GM21576 (cell line): ENCODE measurements around the gene OR6M1.

Experiments used
- ATAC-seq: cut with Tn5 transposase; IDR thresholded peaks from one replicate; pipeline ENCODE4 v1.9.1; 2021; ENCODE audit warnings: mild to moderate bottlenecking, moderate library complexity; ENCODE audit not compliant: unreplicated experiment

Gene OR6M1

GRCh38 chr11:123806249-123806648 is at the start of gene OR6M1:
TSS of gene OR6M1 (minus strand) at chr11:123806349. CDS start at chr11:123806349, 0 bp downstream.
- no peak for ATAC-seq

GRCh38 chr11:123853038-123853437 is 46.9 kb upstream of the OR6M1 start:
- ATAC-seq, result no peak

- no peak for ATAC-seq
Observed at GRCh38 chr11:123852321-123852720, 46.2 kb upstream of the OR6M1 start.

- ATAC-seq, result no peak
Observed at GRCh38 chr11:123851110-123851509, 45.0 kb upstream of the OR6M1 start.

- ATAC-seq, result no peak
Observed at GRCh38 chr11:123841174-123841573, 35.0 kb upstream of the OR6M1 start.

- no peak for ATAC-seq
Observed at GRCh38 chr11:123839131-123839530, 33.0 kb upstream of the OR6M1 start.

GRCh38 chr11:123838659-123839058 is 32.5 kb upstream of the OR6M1 start:
- ATAC-seq, result no peak

- ATAC-seq, result no peak
Observed at GRCh38 chr11:123838199-123838598, 32.0 kb upstream of the OR6M1 start.

- ATAC-seq, result no peak
Observed at GRCh38 chr11:123833095-123833494, 26.9 kb upstream of the OR6M1 start.

GRCh38 chr11:123829745-123830144 is 23.6 kb upstream of the OR6M1 start:
- ATAC-seq, result no peak

- ATAC-seq, result no peak
Observed at GRCh38 chr11:123822599-123822998, 16.4 kb upstream of the OR6M1 start.

GRCh38 chr11:123822032-123822431 is 15.9 kb upstream of the OR6M1 start:
- ATAC-seq, result no peak

GRCh38 chr11:123815122-123815521 is 9.0 kb upstream of the OR6M1 start:
- ATAC-seq, result no peak

- ATAC-seq, result no peak
Observed at GRCh38 chr11:123801765-123802164, 4.4 kb downstream of the OR6M1 start.

- ATAC-seq, result no peak
Observed at GRCh38 chr11:123800036-123800435, 6.1 kb downstream of the OR6M1 start.

- ATAC-seq, result no peak
Observed at GRCh38 chr11:123799438-123799837, 6.7 kb downstream of the OR6M1 start.

- no peak for ATAC-seq
Observed at GRCh38 chr11:123798513-123799252, 7.5 kb downstream of the OR6M1 start.

- ATAC-seq, result no peak
Observed at GRCh38 chr11:123798079-123798478, 8.1 kb downstream of the OR6M1 start.

GRCh38 chr11:123797541-123797940 is 8.6 kb downstream of the OR6M1 start:
- ATAC-seq, result no peak

- no peak for ATAC-seq
Observed at GRCh38 chr11:123797114-123797513, 9.0 kb downstream of the OR6M1 start.

GRCh38 chr11:123796226-123796625 is 9.9 kb downstream of the OR6M1 start:
- no peak for ATAC-seq

- no peak for ATAC-seq
Observed at GRCh38 chr11:123783536-123783935, 22.6 kb downstream of the OR6M1 start.

- no peak for ATAC-seq
Observed at GRCh38 chr11:123778511-123778910, 27.6 kb downstream of the OR6M1 start.
